ENCODE measurements around the gene SQSTM1. TPM values are rescaled to one million over a fixed set of nuclear protein-coding genes. Genes with fewer than 3 reads are reported as not detected.

The SQSTM1 gene
- total RNA-seq, 4 donors from 2014 or later, result 105 to 236 (median 149) TPM

DNA sequence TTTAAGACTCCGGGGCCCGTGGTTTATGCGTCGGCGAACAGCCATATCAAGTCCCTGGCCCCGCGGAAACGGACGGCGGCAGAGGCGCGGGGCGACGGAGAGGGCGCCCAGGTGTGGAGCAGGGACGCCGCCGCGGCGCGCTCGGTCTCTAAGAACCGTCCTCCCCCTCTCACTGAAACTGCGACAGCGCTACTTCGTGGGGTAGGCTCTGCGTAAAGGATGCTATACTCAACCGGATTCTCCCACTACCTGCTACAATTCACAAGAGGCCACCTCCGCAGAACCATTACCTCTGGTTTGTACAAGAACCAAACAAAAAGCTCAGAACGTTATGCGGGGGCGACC lies 37.5 kb downstream of the SQSTM1 start:
- H3K27me3 ChIP-seq, result no peaks in the 10 kb centered on the region
- peaks cover 3 to 34% (median 8%) of the 10 kb centered on the region in 3 donors for H3K4me1 ChIP-seq
- TF ChIP-seq POLR2A (IDR thresholded peaks at IDR 0.05), result no peak
- TF ChIP-seq, protein P1, sequence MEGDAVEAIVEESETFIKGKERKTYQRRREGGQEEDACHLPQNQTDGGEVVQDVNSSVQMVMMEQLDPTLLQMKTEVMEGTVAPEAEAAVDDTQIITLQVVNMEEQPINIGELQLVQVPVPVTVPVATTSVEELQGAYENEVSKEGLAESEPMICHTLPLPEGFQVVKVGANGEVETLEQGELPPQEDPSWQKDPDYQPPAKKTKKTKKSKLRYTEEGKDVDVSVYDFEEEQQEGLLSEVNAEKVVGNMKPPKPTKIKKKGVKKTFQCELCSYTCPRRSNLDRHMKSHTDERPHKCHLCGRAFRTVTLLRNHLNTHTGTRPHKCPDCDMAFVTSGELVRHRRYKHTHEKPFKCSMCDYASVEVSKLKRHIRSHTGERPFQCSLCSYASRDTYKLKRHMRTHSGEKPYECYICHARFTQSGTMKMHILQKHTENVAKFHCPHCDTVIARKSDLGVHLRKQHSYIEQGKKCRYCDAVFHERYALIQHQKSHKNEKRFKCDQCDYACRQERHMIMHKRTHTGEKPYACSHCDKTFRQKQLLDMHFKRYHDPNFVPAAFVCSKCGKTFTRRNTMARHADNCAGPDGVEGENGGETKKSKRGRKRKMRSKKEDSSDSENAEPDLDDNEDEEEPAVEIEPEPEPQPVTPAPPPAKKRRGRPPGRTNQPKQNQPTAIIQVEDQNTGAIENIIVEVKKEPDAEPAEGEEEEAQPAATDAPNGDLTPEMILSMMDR (IDR thresholded peaks at IDR 0.05), result no peak
- peak overlapping the region; percentile 79 to 97 (median 84) for H3K4me3 ChIP-seq
- 0% methylated on average over 8 to 23 of the region's 32 CpGs for WGBS, 2 donors
- H3K27ac ChIP-seq, result peak overlapping the region; percentile 84 to 93 (median 90)
- intact Hi-C loops (cut with DNase I), result no loop called here
- H3K9me3 ChIP-seq, result no peaks in the 10 kb centered on the region
- peaks cover 5 to 28% (median 8%) of the 10 kb centered on the region in 3 donors for H3K36me3 ChIP-seq
- DNase-seq, result no peak

DNA sequence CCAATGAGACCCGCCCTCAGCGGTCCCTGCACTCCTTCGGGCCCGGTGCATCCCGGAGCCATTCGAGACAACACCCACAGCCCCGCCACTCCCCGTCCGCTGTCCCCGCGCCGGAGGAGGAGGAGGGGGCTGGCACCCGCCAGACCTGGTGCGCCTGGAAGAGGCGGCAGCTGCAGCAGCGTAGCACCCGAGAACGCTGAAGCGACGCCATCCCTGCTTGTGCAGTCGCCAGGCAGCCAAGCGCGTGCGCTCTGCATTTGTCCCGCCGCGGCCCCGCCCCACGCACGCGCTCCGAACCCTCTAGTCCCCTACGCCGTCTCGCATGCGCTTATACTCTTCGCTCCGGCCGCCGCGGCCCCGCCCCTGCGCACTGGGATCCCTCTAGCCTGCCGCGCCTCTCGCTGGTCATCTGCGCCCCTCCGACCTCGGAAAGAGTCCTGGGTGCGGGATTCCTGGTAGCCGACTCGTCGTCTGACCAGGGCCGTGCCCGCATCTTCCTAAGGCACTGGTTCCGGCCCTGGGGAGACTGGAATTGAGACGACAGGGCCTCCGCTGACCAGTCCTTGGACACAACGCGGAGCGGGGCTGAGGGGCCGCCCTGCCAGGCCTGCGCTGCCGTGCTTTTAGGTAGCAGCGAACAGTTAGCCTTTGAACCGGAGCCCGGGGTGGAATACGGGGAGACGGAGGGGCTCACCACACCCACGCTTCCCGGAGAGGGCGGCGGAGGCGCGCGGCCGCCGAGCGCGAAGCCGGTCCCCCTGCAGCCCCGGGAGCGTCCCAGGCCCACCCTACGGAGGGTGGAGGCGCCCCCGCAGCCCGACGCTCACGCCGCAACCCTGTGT lies 38.1 kb downstream of the SQSTM1 start, which contains the start of gene MRNIP:
TSS of gene MRNIP (minus strand) at position 232 of the 842 bp plus-strand sequence. CDS start at position 211, 21 bp downstream.
- H3K4me3 ChIP-seq, result peak within 1 kb of the TSS; percentile 79 to 97 (median 84)
- H3K27ac ChIP-seq, result peak within 1 kb of the TSS; percentile 84 to 93 (median 90)
- H3K27me3 ChIP-seq, result no peaks in the 10 kb centered on the region
- peak; percentile 80 for DNase-seq
- no peaks in the 10 kb centered on the region for H3K9me3 ChIP-seq
- 1% methylated on average over 46 to 54 of the region's 90 CpGs for whole genome bisulfite sequencing, 2 donors
- peaks cover 3 to 34% (median 8%) of the 10 kb centered on the region in 3 donors for H3K4me1 ChIP-seq
- H3K36me3 ChIP-seq, result peaks cover 7 to 28% (median 14%) of the 10 kb centered on the region in 3 donors
- TF ChIP-seq POLR2A (IDR thresholded peaks at IDR 0.05), result peak in 2 of 4 donors; percentile 51 to 64
- TF ChIP-seq, protein P1 (IDR thresholded peaks at IDR 0.05), result peak in 2 of 6 experiments; percentile 27 to 38
- intact Hi-C loops (cut with DNase I), result no loop called here

DNA sequence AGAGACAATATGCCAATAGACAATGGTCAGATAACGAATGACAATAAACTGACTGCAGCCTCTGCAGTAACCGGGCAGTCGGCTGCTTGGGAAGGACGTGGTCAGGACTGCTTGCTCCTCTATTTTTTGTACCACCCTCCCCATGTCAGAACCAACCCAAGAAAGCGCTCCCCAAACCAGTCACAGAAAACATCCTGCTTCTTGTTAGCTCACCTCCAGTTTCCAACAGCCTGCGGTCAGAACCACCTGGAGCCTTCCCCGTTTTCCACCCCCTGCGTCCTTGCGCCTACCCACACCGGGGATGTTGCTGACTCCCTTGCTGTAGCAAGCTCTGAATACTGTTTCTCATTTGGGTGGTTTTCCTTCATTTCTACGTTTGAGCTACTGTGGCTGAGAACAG lies 39.6 kb downstream of the SQSTM1 start:
- TF ChIP-seq POLR2A (IDR thresholded peaks at IDR 0.05), result no peak
- TF ChIP-seq, protein P1 (IDR thresholded peaks at IDR 0.05), result no peak
- H3K4me1 ChIP-seq, result peaks cover 3 to 38% (median 8%) of the 10 kb centered on the region in 3 donors
- DNase-seq, result no peak

DNA sequence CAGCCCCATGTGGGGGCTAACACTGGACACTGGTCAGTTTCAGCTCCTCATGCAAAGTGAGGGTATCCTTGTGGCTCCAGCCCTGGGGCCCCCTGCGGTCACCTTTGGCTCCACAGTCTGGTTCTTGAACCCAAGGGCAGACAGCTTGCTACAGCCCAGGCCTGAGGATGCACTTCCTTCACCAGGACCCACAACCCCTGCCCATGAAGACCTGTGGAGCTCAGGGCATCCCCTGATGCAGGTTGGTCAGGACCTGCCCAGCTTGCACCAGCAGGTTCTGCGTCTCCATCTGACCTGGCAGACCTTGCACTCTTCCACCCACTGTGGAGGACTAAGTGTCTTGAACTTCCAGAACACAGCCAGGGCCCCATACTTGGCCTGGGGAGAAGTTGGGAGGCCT lies 41.6 kb downstream of the SQSTM1 start:
- DNase-seq, result no peak
- no peak overlapping the region for H3K4me3 ChIP-seq
- intact Hi-C loops (cut with DNase I), result no loop called here
- H3K27ac ChIP-seq, result no peak overlapping the region
- no peaks in the 10 kb centered on the region for H3K27me3 ChIP-seq
- TF ChIP-seq POLR2A (IDR thresholded peaks at IDR 0.05), result no peak
- TF ChIP-seq, protein P1 (IDR thresholded peaks at IDR 0.05), result no peak
- H3K36me3 ChIP-seq, result peaks cover 14 to 61% (median 22%) of the 10 kb centered on the region in 3 donors
- WGBS, 2 donors, result no CpG with 5 or more reads among the region's 2 CpGs
- H3K4me1 ChIP-seq, result peaks cover 8 to 49% (median 12%) of the 10 kb centered on the region in 3 donors
- no peaks in the 10 kb centered on the region for H3K9me3 ChIP-seq

More for the DNA sequence above, 39.6 kb downstream of the SQSTM1 start:
- no peaks in the 10 kb centered on the region for H3K9me3 ChIP-seq
- intact Hi-C loops (cut with DNase I), result no loop called here
- H3K27me3 ChIP-seq, result no peaks in the 10 kb centered on the region
- peaks cover 14 to 41% (median 19%) of the 10 kb centered on the region in 3 donors for H3K36me3 ChIP-seq
- no peak overlapping the region for H3K4me3 ChIP-seq
- WGBS, 2 donors, result 76 to 79% methylated on average over 11 of the region's 11 CpGs
- no peak overlapping the region for H3K27ac ChIP-seq

DNA sequence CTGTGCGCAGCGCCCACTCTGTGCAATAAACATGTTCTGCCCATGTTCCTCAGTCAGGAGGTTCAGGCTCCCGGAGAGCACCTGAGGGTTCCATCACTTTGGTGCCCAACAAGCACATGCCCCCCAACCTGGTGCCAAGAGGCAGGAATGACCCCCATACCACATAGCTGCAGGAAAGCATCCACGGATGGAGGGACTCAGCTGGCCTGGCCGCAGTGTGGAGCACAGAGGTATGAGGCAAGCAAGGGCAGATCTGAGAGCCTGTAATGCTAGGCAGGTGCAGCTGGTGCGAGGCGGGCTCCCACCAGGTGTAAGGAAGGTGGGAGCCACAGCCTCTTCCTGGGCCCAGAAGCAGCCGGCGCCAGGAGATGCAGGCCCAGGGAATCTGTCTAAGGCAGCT lies 42.2 kb downstream of the SQSTM1 start:
- Histone ChIP-seq H3K27ac (no peak overlapping the region), H3K36me3 (peaks cover 14 to 67% (median 22%) of the 10 kb centered on the region in 3 donors), H3K27me3 (no peaks in the 10 kb centered on the region), H3K4me1 (peaks cover 8 to 43% (median 9%) of the 10 kb centered on the region in 3 donors), H3K9me3 (no peaks in the 10 kb centered on the region), H3K4me3 (no peak overlapping the region)
- DNase-seq, result no peak
- TF ChIP-seq POLR2A (IDR thresholded peaks at IDR 0.05), result no peak
- TF ChIP-seq, protein P1 (IDR thresholded peaks at IDR 0.05), result no peak
- intact Hi-C loops (cut with DNase I), result no loop called here
- WGBS, 2 donors, result 100% methylated on average over 3 to 6 of the region's 9 CpGs

Data from esophagus squamous epithelium (tissue), 5 donors.